Muscle layer of duodenum (tissue), 2 donors: ENCODE data around the gene GFAP.

Experiments
- H3K27ac ChIP-seq: one replicate; pipeline ENCODE4 v1.7.0; 2013; ENCODE audit warnings: mild to moderate bottlenecking, low read length
- H3K27me3 ChIP-seq: one replicate; pipeline ENCODE4 v1.7.0; 2013; ENCODE audit warnings: low read depth, mild to moderate bottlenecking, control low read depth, low read length
- H3K36me3 ChIP-seq, 2 donors: one replicate each; pipeline ENCODE4 v1.7.0; 2013; ENCODE audit warnings: low read length in 2 of 2, control low read depth in 1 of 2, mild to moderate bottlenecking in 1 of 2; ENCODE audit not compliant: insufficient read depth in 2 of 2, control insufficient read depth in 1 of 2
- H3K4me1 ChIP-seq, 2 donors: one replicate each; pipeline ENCODE4 v1.7.0; 2013; ENCODE audit warnings: low read length in 2 of 2, mild to moderate bottlenecking in 2 of 2, control low read depth in 1 of 2, moderate library complexity in 1 of 2; ENCODE audit not compliant: insufficient read depth in 2 of 2, control insufficient read depth in 1 of 2
- H3K4me3 ChIP-seq, 2 donors: one replicate each; pipeline ENCODE4 v1.7.0; 2013; ENCODE audit warnings: low read length in 2 of 2, low read depth in 1 of 2, mild to moderate bottlenecking in 1 of 2
- H3K9me3 ChIP-seq, 2 donors: one replicate each; pipeline ENCODE4 v1.7.0; 2013; ENCODE audit warnings: low read length in 2 of 2, control low read depth in 1 of 2, mild to moderate bottlenecking in 1 of 2; ENCODE audit not compliant: control insufficient read depth in 1 of 2
- donor health status: healthy.

GFAP gene

DNA sequence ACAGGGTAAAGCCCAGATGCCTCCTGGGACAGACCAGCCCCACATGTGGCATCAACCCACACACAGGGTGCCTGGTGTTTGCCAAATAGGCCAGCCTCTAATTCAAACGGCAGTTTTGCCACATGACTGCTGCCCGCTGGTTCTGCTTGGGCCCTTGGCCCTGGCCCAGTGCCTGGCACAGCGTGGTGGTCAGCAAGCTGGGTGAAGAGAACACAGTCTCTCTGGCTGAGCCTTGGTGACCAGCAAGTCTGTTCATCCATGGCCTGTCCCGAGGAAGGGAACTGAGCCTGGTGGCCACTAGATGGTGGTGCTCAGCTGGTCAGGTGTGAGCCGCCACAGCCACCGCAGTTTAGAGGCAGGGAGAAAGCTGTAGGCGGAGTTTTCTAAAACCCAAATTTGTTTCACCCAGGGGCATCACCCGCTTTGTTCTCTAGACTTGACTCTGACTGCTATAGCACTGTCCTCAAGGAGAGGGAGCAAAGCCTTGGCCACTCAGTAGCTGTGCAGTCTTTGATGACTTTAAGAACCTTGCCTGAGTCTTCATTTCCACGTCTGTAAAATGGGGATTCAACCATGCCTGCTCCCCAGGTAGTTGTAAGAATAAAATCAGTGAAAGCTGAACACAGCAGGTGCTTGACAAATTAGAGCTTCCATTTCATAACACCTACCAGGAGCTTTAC lies 4.7 kb upstream of the GFAP start:
- no peaks in the 10 kb centered on the region for H3K9me3 ChIP-seq
- H3K4me3 ChIP-seq = no peak overlapping the region
- H3K27ac ChIP-seq = no peak overlapping the region
- peaks cover 0 to 10% of the 10 kb centered on the region in 2 donors for H3K4me1 ChIP-seq
- H3K27me3 ChIP-seq = no peaks in the 10 kb centered on the region
- no peaks in the 10 kb centered on the region for H3K36me3 ChIP-seq

DNA sequence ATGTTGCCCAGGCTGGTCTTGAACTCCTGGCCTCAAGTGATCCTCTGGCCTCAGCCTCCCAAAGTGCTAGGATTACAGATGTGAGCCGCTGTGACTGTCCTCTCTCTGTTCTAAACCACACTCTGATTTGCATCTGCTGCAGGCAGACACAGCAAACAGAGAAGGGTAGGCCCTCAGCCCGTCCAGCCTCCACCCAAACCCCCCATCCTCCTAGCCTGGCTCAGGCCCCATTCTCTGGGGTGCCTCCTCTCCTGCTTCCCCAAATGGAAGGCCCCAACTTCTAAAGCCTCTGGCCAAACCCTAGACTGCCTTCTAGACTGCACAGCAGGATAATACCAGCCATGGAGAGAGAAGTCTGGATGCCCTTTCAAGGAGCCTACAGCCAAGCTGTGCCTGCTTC lies 4.1 kb upstream of the GFAP start:
- no peaks in the 10 kb centered on the region for H3K27me3 ChIP-seq
- peaks cover 0 to 10% of the 10 kb centered on the region in 2 donors for H3K4me1 ChIP-seq
- no peak overlapping the region for H3K27ac ChIP-seq
- H3K4me3 ChIP-seq = no peak overlapping the region
- H3K36me3 ChIP-seq = no peaks in the 10 kb centered on the region
- no peaks in the 10 kb centered on the region for H3K9me3 ChIP-seq

DNA sequence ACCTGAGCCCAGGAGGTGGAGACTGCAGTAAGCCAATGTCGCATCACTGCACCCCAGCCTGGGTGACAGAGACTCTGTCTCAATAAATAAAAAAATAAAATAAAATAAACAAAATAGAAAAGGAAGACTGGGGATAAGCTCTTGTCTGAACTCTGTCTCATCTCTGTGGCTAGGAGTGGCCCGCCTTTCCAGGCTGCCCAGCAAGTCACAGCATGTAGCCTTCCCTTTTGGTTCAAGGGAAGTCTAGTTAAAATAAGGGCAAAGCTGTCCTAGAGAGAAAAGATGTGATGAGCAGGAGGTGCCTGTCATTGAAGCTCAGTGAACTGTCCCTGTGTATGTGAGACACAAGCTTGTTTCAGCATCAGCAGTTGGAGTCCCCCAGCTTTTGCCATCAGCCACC lies 2.7 kb upstream of the GFAP start:
- Histone ChIP-seq H3K27me3 (no peaks in the 10 kb centered on the region), H3K4me3 (no peak overlapping the region), H3K36me3 (no peaks in the 10 kb centered on the region), H3K9me3 (no peaks in the 10 kb centered on the region), H3K4me1 (peaks cover 0 to 10% of the 10 kb centered on the region in 2 donors), H3K27ac (no peak overlapping the region)

DNA sequence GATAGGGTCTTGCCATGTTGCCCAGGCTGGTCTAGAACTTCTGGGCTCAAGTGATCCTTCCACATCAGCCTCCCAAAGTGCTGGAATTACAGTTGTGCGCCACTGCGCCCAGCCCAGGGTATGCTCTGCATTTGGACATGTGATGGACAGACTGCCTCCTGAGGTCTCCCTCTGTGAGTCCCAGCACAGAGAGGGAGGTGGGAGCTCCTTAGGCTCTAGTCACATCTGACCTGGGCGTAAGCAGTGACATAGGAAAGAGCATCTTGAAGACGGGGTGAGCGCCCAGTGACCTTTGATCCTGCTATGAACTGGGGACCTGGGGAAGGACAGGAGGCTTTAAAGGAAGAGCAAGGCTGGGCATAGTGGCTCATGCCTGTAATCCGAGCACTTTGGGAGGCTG lies 2.2 kb upstream of the GFAP start:
- no peak overlapping the region for H3K4me3 ChIP-seq
- no peak overlapping the region for H3K27ac ChIP-seq
- no peaks in the 10 kb centered on the region for H3K36me3 ChIP-seq
- no peaks in the 10 kb centered on the region for H3K9me3 ChIP-seq
- peaks cover 3% of the 10 kb centered on the region for H3K27me3 ChIP-seq
- H3K4me1 ChIP-seq = peaks cover 0 to 10% of the 10 kb centered on the region in 2 donors

DNA sequence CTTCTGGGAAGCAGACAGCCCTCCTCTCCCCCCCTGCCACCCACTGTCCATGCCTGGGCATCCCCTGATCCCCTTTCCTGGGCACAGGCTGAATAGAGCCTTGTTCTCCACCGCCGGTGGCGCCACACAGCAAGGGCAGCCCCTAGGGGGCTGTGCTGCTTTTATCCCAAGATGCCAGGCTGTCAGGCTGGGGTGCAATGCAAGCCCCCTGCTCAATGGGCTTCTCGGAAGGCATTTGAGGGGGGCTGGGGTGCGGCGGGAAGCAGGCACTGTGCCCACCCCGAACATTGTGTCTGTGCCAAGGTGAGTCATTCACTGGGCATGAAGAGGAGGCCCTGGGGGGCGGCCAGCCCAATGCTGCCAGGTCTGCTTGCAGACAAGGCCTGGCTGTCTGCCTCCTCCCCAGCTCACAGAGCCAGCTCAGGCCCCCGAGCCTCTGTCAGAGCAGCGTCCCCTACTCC lies 1.5 kb upstream of the GFAP start:
- H3K27ac ChIP-seq = no peak overlapping the region
- H3K27me3 ChIP-seq = peaks cover 4% of the 10 kb centered on the region
- peaks cover 0 to 11% of the 10 kb centered on the region in 2 donors for H3K4me1 ChIP-seq
- H3K4me3 ChIP-seq = no peak overlapping the region
- H3K36me3 ChIP-seq = no peaks in the 10 kb centered on the region
- no peaks in the 10 kb centered on the region for H3K9me3 ChIP-seq

DNA sequence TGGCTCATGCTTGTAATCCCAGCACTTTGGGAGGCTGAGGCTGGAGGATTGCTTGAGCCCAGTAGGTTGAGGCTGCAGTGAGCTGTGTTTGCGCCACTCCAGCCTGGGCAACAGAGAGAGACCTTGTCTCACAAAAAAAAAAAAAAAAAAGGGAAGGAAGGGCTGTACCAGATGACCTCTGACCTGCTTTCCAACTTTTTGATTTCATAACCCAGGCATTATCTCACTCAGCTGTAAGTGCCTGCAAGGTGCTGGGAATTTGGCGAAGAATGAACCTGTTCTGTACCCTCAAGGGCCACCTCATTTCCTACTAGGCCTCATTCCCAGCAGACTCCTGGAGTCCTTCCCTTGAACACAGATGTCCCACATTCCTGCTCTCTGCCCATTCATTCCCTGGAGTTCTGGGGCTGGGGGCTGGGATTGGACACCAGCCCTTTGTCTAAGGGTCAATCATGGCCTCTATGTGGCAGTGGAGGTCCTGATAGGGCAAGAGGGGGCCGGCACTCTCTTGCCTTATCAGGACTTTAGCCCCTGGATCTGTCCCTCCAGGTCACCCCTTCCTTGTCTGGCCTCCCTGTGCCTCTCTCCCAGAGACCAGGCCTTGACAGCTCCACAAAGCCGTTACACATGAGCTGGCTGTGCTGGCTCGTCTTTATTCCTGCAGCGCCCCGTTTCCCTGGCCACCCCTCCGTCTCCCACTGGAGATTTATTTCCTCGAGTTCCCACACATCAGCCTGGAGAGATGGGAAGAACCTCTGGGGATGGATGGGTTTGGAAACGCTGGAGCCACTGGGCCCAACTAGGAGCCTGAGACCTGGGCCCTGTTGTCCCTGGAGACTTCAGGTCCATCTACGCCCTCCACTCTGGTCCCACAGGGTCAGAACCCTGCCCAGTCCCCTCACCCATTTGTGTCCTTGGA lies 821 bp upstream of the GFAP start:
- Histone ChIP-seq H3K9me3 (no peaks in the 10 kb centered on the region), H3K27me3 (peaks cover 4% of the 10 kb centered on the region), H3K4me1 (peaks cover 0 to 18% of the 10 kb centered on the region in 2 donors), H3K36me3 (no peaks in the 10 kb centered on the region), H3K27ac (no peak overlapping the region), H3K4me3 (no peak overlapping the region)

DNA sequence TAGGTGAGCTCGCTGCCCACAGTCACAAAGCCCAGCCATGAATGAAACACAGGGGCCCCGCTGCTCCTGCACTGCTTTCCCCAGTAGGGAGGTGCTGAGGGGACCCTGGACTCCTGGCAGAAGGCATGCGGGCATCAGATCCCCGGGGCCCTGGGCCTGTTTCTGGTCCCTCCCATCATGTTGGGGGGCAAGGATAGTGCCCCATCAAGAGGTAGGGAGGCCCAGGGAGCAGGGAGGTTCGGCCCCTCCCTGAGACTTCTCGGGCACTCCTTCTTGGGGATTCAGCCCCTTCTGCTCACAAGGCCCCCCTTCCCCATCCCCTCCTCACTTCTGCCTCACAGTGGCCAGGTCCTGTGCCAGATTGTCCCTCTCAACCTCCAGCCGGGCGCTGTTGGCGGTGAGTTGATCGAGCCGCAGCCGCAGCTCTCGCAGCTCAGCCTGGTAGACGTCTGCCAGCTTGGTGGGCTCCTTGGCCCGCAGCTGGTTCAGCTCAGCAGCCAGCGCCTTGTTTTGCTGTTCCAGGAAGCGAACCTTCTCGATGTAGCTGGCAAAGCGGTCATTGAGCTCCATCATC lies 515 bp downstream of the GFAP start:
- H3K36me3 ChIP-seq = no peaks in the 10 kb centered on the region
- H3K27ac ChIP-seq = no peak overlapping the region
- no peaks in the 10 kb centered on the region for H3K9me3 ChIP-seq
- peaks cover 0 to 13% of the 10 kb centered on the region in 2 donors for H3K4me1 ChIP-seq
- peaks cover 4% of the 10 kb centered on the region for H3K27me3 ChIP-seq
- no peak overlapping the region for H3K4me3 ChIP-seq

DNA sequence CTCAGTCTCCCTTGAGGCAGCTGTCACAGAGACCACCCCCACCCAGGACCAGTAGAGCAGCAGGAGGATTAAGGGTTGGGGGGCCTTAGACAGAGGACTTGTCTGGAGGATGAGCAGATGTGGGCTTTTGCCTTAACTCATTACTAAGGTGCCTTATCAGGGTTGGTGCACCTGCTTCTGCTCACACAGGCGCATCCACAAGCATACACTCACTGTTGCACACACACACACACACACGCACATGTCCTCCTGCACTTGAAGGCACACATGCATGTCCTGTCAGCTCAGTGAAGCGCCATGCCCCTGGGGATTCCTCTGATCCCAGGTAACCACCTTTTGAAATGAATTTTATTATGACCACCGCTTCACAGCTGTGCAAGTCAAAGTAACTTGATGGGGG lies 1.2 kb downstream of the GFAP start:
- no peak overlapping the region for H3K27ac ChIP-seq

DNA sequence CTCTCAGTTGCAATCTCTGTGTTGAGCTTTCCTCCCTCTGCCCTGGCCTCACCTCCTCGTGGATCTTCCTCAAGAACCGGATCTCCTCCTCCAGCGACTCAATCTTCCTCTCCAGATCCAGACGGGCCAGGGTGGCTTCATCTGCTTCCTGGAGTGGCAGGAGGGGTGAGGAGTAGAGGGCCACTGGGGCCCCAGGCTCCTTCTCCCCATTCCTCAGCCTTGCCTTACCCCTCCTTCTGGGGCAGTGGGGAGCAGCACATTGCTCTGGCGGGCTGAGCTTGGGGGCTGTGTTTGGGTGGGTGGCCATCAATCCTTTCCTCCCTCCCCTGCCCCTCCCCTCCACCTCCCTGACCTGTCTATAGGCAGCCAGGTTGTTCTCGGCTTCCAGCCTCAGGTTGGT lies 1.6 kb downstream of the GFAP start:
- H3K9me3 ChIP-seq = no peaks in the 10 kb centered on the region
- no peaks in the 10 kb centered on the region for H3K36me3 ChIP-seq
- peaks cover 0 to 13% of the 10 kb centered on the region in 2 donors for H3K4me1 ChIP-seq
- H3K4me3 ChIP-seq = no peak overlapping the region
- H3K27ac ChIP-seq = no peak overlapping the region
- peaks cover 4% of the 10 kb centered on the region for H3K27me3 ChIP-seq

More for the DNA sequence above, 1.2 kb downstream of the GFAP start:
- no peak overlapping the region for H3K4me3 ChIP-seq
- H3K4me1 ChIP-seq = peaks cover 0 to 13% of the 10 kb centered on the region in 2 donors
- H3K36me3 ChIP-seq = no peaks in the 10 kb centered on the region
- peaks cover 4% of the 10 kb centered on the region for H3K27me3 ChIP-seq
- H3K9me3 ChIP-seq = no peaks in the 10 kb centered on the region

DNA sequence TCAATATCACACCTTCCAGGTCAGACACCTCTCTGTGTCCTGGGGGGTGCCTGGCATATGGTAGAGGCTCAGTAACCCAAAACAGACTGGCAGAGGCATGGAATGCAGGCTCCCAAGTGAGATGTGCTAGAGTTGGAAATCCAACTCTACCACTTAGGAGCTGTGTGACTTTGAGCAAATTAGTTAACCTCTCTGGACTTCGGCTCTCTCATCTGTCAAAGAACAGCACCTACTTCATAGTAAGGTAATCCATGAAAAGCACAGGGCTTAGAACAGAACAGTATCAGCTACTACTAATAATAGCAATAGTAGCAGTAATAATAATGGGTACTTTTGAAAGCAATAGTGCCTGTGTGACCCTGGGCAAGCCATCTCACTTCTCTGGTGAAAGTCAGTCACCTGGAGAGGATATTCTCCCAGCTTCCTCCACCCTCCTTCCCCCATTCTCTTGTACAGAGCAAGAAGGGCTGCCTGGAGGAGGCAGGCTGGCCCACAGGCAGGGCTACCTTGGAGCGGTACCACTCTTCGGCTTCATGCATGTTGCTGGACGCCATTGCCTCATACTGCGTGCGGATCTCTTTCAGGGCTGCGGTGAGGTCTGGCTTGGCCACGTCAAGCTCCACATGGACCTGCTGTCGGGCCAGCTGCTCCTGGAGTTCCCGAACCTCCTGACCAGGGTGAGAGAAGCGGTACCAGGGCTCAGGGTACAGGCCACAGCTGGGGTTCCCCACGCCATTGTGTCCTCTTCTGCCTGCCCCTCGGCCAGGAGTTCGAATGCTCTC lies 2.3 kb downstream of the GFAP start:
- Histone ChIP-seq H3K4me1 (peaks cover 0 to 13% of the 10 kb centered on the region in 2 donors), H3K36me3 (no peaks in the 10 kb centered on the region), H3K27ac (no peak overlapping the region), H3K9me3 (no peaks in the 10 kb centered on the region), H3K27me3 (peaks cover 4% of the 10 kb centered on the region), H3K4me3 (no peak overlapping the region)
